GM18519 (cell line): ENCODE data around the gene ABLIM2.

ENCODE experiments used
- ATAC-seq: cut with Tn5 transposase; IDR thresholded peaks from one replicate; pipeline ENCODE4 v1.9.1; 2021; ENCODE audit warnings: mild to moderate bottlenecking, moderate library complexity; ENCODE audit not compliant: unreplicated experiment, low FRiP score

ABLIM2 gene

DNA sequence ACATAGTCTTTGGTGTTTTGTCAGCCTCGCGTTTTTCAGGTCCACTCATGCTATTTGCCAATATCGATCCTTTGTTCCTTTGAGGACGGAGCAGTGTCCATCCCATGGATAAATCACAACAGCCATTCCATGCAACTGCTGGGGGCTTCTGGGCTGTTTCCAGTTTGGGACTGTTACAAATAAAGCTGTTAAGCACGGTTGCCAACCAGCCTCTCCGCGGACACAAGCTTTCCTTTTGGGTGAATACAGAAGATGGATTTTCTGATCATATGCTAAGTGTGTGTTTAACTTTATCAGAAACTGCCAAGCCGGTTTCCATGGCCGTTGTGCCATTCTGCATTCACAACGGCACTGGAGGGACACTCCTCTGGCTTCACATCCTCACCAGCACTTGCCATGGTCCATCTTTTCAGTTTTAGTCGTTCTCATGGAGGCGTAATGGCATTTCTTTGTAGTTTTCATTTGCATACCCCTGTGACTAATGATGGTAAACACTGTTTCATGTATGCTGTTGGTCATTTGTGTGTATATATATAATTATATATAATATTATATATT is 67.8 kb downstream of the ABLIM2 start:
- ATAC-seq = no peak

DNA sequence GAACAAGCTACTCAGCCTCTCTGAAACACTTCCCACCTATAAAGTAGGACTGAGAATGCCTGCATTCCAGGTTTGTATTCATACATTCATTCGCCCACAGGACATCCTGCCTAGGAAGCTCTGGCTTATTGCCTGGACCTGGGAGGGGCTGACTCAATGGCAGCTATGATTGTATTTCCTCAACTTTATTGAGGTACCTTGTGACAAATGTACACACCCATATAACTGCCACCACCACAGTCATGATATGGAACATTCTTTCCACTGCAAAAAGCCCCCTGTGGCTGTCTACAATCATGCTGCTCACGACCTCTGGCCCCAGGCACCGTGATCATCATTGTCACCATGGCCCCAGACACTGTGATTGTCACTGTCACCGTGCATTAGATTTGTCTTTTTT is 68.3 kb downstream of the ABLIM2 start:
- no peak for ATAC-seq

DNA sequence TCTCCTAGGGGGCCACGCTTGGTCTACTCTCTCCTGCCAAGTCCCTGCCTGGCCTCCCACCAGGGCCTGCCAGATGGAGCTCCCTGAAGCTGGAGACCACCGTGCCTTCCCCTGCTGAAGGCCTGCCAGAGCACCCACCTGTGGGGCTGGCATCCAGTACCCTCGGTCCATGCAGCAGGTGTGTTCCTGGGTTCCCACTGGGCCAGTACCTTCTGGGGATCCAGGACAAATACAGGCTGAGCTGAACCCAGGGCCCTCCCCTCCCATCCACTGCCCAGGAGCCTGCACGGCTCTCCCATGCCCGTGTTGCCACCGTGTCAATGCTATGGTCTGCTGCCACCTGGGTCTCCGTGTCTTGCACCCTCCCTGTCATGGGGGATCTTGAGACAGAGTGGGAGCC is 68.8 kb downstream of the ABLIM2 start:
- no peak for ATAC-seq

DNA sequence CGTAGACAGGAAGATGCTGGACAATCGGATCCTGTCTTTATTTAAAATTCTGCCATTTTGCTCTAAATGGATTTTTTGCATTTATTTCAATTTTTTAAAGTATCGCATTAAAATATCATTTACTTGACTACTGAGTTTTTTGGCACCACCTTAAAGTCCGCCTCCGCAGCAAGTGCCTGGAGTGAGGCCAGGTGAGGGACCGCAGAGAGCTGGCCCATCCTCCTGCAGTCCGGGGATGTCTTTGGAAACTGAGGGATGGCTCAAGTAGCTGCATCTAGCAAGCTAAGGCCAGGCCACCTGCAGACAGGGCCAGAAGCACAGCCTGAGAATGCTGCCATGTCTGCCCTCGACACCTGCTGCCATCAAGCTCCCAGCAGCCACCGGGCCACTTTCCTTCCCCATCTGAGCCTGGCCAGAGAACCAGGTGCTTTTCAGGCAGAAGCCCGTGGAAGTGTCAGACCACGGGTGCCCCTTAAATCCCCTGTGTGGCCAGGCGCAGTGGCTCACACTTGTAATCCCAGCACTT is 69.6 kb downstream of the ABLIM2 start:
- no peak for ATAC-seq

DNA sequence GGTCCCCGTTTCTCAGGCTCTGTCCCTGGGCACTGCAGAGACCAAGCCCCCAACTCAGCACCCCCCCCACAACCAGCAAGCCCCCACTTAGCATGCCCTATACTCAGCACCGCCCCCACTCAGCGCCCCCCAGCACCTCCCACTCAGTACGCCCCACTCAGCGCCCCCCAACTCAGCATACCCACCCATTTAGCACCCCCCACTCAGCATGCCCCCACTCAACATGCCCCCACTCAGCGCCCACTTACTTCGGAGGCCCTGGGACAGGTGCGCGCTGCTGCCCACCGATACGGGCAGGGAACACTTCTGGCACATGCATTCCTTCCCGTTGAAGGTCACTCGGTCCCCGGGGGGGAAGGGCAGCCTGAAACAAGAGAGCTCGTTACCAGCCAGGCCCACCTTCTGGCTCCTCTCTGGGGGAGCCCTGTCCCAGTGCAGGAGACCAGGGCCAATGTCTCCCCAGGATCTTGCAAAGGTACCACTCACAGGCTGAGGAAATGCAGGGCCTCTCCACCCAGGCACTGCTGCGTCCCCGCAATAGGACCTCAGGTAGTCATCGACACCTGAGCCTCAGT is 70.6 kb downstream of the ABLIM2 start:
- ATAC-seq = no peak

DNA sequence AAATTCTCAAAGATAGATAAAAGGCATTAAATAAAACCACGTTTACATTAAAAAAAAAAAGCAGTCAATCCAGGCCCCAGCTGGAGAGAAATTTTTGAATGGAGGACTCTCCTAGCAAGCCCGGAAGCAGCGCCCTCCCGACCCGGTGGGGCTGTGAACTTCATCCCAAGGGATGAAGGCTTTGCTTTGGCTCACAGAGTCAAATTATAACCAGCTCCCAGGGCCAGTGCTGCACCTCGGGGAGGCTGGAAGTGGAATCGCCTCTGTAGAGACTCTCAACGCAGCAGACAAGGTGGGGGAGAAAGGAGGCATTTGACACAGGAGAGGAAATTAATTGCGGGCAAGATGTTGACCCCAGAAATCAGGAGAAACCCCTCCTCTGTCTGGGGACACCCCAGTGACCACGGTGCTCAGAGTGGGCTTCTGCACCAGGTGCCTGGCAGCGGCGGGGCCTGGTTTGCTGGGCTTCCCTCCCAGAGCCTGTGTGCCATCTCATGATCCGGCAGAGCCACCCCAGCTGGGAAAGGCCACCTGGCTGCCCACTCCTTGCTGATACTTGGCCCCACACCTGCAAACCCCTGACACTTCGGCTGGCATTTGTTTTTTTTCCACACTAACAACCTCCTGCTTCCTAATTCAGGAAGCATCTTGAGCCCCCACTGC is 71.7 kb downstream of the ABLIM2 start:
- no peak for ATAC-seq

DNA sequence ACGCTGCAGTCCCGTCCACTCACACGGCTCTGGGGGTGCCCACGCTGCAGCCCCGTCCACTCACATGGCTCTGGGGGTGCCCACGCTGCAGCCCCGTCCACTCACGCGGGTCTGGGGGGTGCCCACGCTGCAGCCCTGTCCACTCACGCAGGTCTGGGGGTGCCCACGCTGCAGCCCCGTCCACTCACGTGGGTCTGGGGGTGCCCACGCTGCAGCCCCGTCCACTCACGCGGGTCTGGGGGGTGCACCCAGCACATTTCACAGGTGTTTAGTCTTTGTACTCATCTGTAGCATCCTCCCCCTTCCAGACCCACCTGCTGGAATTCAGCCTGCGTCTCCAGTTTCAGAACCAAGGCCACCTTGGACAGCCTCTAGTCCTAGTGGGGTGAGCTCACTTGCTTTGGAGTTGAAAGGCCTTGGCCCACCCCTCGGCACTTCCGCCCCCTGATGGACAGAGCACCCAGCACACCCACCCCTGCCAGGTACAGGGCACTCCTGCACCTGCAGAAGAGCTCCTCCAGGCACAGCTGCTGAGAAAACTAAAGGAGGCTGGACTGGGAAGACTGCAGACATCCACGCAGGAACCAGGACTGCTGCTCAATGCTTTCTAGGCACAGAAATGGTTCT is 73.0 kb downstream of the ABLIM2 start:
- no peak for ATAC-seq

DNA sequence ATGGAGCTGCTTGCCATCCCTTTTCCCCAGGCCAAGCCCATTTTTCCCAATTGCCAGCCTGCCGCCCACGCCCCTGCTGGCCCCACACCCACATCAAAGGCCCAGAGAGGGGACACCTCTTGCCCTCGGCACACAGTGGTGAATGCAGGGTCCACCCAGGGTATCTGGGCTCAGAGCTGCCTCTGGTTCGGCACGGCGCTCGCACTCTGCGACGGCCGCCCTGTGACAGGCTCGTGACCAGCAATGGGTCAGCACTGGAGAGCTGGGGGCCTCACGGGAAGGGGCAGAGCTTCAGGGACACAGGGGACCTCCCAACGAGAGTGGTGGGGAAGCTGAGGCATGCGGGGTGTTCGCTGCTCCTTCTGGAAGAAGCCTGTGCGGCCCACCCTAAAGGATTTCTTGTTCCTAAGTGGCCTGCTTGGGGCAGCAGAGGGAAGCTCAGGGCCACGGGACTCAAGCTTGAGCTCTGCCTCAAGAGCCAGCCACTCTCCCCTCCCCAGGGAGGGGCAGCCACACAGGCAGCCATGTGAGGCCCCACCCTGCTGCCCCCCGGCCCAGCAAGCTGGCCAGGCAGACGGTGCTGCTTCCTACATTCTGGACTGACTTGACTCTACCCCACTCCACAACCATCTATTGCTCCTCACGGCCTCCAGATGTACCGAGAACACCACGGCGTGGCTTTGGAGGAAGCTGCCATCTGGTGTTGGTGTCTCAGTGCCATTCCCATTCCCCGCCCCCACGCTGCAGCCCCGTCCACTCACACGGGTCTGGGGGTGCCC is 73.7 kb downstream of the ABLIM2 start:
- ATAC-seq = no peak

DNA sequence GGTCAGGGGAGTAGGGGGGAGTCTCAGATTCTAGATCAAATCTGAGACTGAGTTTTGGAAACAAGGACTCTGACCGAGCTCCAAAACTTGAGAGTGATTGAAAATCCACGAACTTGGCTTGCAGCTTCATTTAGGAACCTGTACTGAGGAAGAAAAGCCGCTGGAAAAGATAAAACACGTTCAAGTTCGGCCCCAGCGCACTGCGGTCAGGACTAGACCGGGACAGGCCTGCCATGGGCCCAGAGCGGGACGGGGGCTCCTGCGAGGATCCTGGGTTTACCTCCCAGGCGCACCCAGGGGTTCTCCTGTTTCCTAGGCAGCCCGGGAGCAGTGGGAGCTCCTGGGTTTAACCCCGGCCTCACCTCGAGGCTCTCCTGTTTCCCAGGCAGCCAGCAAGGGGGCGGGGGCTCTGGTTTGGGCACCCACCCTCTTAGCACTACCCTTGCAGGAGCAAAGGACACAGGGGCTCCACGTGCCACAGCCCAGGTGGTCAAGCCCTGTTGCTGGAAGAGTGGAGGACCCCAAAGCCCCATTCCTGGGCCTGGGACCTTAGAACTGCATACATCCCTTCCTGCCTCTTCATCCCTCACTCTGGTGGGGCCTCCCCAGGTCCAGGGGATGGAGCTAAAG is 74.5 kb downstream of the ABLIM2 start:
- ATAC-seq = no peak

DNA sequence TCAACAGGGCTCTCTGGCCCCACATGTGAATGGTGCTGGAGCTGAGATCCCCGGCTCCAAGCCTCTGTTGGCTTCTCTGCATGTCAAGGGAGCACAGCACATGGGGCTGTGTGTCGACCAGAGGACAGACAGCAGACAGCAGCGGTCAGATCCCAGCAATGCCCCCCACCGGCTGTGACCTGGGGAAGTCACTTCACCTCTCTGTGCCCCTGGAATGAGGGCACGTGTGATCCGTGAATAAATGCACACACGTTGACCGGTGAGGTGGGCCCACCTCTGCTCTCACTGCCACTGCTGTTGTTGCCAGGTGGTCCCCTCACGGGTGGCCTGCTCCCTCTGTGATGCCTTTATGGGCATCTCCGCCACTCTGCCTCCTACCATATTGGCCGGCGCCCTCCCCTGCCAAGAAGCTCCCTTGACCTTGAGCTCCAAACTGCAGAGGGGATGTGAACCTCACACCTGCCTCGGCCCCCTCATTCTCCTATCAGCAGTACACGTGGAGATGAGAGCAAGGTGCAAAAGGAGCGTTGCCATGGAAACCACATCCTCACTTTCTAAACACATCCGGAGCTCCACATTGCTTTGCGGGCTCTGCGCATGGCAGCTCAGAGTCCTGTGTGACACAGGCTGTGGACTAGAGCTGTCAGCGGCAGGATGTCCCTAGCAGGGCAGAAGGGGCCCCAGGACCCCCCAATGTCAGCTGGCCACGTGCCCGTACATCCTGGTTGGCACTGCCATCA is 75.4 kb downstream of the ABLIM2 start:
- ATAC-seq = no peak

DNA sequence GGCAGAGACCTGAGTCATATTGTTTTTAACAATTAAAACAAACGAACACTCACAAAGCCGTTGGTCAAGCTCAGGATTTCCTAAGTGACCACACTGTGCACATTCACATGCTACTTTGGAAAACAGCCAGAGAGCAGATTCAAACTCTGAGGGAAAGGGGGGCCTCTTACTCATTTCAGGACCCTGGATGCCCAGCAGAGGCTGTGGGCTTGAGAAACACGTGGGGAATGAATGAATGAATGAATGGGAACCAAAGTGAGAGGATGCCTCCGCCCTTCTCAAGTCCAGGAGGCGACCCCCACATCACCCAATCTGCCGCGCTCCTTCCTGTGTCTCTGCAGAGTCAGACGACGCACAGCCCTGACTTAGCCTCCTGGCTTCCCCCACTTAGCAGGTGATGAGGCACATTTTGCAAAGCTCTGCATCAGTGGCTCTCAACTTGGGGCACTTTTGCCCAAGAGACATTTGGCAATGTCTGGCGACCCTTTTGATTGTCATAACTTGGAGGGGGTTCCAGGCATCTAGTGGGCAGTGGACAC is 76.0 kb downstream of the ABLIM2 start:
- ATAC-seq = no peak

DNA sequence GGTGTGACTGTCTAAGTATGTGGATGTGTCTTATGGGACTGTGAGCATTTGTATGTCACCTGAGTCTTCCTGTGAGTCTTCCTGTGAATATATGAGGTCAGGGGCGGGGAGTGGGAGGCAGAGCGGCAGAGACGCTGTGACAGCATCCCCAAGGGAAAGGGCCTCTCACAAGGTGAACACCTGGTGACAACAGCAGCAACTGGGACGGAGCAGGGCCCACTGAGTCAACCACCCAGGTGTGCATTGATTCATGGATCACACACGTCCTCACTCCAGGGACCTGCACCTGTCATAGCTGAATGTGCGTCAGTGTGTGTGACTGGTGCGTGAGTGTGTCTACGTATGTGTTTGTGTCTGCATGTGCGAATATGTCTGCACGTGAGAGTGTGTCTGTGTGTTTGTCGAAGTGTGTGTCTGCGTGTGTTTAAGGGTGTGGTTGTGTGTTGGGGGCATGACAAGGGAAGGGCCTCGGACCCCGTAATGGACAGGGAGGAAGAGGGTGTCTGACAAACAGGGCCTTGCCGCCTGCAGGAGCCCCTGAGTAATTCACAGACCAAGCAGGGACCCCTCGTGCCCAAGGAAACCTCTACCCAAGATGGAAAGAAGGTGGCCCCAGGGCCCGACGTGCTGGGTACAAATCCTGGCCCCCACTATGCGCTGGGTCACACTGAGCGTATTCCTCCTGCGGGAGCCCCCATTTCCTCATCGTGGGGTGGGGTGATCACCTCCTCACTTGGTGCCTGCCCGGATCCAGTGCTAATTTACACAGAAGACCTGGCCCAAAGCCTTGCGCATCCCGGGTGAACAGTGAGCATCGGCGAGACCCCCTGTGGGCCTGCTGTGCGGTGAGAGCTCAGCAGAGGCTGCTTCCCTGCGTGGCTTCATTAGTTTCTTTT is 76.7 kb downstream of the ABLIM2 start:
- no peak for ATAC-seq

DNA sequence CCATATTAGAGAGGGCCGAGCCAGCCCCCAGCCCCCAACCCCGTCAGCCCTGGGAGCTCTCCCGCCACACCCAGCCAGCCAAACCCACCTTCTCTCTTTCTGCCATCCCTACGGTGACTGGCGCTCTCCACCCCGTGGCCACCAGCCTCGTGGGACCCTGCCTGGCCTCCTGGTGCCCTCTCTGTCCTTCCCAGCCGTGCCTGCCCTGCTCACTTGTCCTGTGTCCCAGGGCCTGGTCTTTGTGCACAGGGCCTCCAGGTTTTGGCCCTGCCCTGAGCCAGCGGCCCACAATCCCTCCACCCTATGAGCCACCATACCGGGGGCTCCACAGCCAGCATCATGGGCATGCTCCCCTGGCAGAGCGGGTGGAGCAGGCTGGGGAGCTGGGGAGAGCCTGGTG is 77.4 kb downstream of the ABLIM2 start:
- no peak for ATAC-seq

DNA sequence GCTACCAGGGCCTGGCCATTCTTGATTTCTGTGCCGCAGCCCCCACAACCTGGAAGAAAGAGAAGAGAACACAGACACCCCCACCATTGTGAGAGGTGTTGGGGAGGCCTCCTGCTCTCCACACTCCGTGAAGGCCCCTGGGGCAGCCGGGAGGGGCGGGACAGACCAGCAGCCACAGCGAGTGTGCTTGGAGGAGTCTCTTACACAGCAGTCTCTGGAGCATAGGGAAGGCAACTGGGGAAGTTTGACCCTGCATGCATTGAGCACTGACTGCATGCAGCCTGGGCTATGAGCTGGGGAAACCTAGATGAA is 77.9 kb downstream of the ABLIM2 start:
- ATAC-seq = no peak

DNA sequence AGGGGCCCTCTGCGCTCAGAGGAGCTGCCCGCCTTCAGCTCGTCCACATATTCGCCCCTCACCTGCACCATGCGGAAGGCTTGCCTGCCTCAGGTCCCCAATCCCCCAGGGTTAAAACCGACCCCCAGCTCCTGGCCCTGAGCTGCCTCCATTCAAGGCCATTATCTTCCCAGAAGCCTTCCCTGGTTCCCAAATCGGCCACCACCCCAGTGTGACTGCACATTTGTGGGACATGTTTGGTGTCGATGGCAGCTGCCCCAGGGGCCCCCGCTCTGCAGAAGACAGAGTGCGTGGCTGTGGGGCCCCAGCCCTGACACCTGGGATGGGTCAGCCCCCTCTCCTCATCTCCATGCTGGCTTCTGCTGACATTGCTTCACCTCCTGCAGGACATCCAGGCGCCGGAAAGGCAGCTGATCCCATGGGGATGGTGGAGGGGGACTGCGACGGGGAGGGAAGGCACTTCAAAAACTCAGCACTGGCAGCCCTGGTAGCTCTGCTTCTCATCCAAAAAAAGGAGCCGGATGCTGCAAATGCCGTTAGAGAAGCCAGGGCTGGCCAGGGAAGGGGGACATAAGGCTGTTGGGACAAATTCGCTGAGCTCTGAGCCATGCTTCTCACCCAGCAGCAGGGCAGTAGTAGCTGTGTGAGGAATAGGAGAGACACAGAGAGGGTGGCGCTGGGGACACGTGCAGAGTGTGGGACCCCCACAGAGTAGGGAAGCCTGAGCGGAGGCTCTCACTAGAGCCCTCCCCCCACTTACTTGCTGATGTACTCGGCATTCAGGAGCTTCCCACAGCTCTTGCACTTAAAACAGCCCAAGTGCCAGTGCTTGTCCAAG is 78.5 kb downstream of the ABLIM2 start:
- no peak for ATAC-seq

DNA sequence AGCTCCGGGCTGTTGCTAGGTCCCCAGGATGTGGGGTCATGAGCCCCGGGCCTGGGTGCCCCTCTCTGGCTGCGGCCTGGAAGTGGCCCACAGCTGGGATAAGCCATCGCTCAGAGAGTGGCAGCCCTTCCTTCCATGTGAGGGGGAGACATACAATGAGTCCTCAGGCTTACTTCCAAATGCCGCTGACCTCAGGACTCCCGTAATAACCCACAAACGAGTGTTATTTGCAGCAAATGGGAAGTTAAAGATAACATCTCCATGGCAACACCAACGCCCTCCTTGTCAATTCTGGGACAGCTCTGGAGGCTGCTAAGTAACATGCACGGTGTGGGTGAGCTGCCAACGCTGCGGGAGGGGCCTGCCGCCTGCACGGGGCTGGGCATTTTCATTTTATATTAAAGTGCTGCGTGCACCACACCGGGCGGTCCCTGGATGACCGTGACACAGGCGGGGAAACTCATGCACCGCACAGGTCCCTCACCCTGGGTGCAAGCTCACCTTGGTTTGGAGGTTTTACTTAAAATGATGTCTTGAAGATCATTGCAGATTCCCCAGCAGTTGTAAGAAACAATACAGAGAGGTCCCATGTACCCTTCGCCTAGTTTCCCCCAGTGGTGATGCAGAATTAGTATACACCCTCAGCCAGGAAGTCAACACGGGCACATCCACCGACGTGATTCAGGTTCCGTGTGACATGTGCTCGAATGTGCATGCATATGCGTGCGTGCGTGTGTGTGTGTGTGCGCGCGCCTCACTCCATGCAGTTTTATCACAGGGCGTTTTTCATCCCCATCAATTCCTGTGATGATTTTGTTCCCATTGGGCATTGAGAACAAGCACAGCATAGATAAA is 79.4 kb downstream of the ABLIM2 start:
- no peak for ATAC-seq

DNA sequence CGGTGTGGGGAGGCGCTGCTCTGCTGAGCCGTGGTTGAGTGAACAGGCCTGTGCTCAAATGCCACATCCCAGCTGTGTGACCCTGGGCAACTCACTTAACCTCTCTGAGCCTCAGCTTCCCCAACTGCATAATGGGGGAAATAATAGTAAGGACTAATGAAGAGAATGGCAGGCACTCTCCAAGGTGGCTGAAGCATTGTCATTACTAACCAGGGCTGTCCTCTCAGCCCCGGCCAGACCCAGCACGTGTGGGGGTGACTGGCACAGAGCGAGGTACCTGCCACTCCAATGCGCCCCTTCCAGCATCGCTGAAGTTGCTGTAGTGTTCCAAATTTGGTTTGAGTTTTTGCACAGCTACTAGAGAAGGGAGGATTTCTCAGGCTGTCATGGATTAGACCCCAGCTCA is 80.0 kb downstream of the ABLIM2 start:
- ATAC-seq = no peak
